ENCODE measurements around the gene MYL2. TPM values are rescaled to one million over a fixed set of nuclear protein-coding genes. Genes with fewer than 3 reads are reported as not detected.

Gene MYL2
- total RNA-seq, 1 donor: not detected

DNA sequence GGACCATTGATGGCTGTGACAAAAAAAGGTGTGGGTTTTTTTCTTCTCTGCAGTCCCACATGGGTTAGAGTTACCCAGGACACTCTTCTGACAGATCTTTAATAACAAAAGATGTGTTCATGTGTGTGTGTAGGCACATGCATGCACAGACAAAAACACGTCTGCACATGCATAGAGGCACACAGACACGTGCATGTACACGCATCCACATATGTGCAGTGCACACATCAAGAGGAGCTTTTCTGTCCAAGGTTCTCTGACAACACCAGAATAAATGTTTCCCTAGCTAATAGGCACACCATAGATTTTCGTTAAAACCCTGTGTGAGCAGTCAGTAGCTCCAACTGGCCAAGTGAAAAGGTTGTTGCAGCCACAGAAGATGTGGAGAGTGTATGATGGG, 2.8 kb upstream of the MYL2 start:
- H3K79me2 ChIP-seq (ENCODE audit: insufficient read depth, low read length): no peaks in the 10 kb centered on the region
- H3K27me3 ChIP-seq (ENCODE audit: insufficient read depth, low read length): peaks cover 18% of the 10 kb centered on the region
- H3K36me3 ChIP-seq (ENCODE audit: insufficient read depth, low read length): no peaks in the 10 kb centered on the region
- H4K20me1 ChIP-seq (ENCODE audit: insufficient read depth, low read length): no peaks in the 10 kb centered on the region
- no peak for DNase-seq (ENCODE audit: insufficient read length, low spot score, missing footprints)
- H3K9me3 ChIP-seq (ENCODE audit: low read depth, low read length): no peaks in the 10 kb centered on the region
- H3K4me1 ChIP-seq (ENCODE audit: insufficient read depth, low read length): no peaks in the 10 kb centered on the region
- TF ChIP-seq, protein P1, sequence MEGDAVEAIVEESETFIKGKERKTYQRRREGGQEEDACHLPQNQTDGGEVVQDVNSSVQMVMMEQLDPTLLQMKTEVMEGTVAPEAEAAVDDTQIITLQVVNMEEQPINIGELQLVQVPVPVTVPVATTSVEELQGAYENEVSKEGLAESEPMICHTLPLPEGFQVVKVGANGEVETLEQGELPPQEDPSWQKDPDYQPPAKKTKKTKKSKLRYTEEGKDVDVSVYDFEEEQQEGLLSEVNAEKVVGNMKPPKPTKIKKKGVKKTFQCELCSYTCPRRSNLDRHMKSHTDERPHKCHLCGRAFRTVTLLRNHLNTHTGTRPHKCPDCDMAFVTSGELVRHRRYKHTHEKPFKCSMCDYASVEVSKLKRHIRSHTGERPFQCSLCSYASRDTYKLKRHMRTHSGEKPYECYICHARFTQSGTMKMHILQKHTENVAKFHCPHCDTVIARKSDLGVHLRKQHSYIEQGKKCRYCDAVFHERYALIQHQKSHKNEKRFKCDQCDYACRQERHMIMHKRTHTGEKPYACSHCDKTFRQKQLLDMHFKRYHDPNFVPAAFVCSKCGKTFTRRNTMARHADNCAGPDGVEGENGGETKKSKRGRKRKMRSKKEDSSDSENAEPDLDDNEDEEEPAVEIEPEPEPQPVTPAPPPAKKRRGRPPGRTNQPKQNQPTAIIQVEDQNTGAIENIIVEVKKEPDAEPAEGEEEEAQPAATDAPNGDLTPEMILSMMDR (IDR thresholded peaks at IDR 0.05; ENCODE audit: extremely low read depth, low read depth, low read length): no peak
- no peak overlapping the region for H3K4me3 ChIP-seq (ENCODE audit: insufficient read depth, low read length)
- no peak overlapping the region for H2AFZ ChIP-seq (ENCODE audit: low read length)
- no peak overlapping the region for H3K27ac ChIP-seq (ENCODE audit: low read depth, low read length)
- no peak overlapping the region for H3K4me2 ChIP-seq (ENCODE audit: insufficient read depth, low read length)

DNA sequence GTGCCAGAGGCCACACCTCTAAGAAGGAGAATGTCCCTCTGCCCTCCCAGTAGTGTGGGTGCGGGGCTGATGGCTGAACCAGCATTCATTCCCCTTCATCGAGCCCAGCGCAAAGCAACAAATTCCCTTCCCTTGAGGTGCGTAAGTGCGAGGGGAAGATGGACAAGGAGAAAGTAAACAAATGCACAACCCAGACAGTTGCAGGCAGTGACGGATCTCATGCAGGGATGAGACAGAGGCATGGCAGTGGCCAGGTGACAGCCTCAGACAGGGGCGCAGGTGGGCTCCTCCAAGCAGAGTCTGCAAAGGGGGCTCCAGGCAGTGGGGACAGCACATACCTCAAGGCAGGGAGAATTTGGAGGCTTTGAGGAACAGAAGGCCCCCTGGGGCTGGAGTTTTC, 2.3 kb upstream of the MYL2 start:
- Histone ChIP-seq H3K9me3 (ENCODE audit: low read depth, low read length) (no peaks in the 10 kb centered on the region), H3K27me3 (ENCODE audit: insufficient read depth, low read length) (peaks cover 17% of the 10 kb centered on the region), H3K4me3 (ENCODE audit: insufficient read depth, low read length) (no peak overlapping the region), H3K79me2 (ENCODE audit: insufficient read depth, low read length) (no peaks in the 10 kb centered on the region), H2AFZ (ENCODE audit: low read length) (no peak overlapping the region), H3K4me1 (ENCODE audit: insufficient read depth, low read length) (no peaks in the 10 kb centered on the region), H3K27ac (ENCODE audit: low read depth, low read length) (no peak overlapping the region), H4K20me1 (ENCODE audit: insufficient read depth, low read length) (no peaks in the 10 kb centered on the region), H3K4me2 (ENCODE audit: insufficient read depth, low read length) (no peak overlapping the region), H3K36me3 (ENCODE audit: insufficient read depth, low read length) (no peaks in the 10 kb centered on the region)
- no peak for DNase-seq (ENCODE audit: insufficient read length, low spot score, missing footprints)
- TF ChIP-seq, protein P1 (IDR thresholded peaks at IDR 0.05; ENCODE audit: extremely low read depth, low read depth, low read length): no peak

DNA sequence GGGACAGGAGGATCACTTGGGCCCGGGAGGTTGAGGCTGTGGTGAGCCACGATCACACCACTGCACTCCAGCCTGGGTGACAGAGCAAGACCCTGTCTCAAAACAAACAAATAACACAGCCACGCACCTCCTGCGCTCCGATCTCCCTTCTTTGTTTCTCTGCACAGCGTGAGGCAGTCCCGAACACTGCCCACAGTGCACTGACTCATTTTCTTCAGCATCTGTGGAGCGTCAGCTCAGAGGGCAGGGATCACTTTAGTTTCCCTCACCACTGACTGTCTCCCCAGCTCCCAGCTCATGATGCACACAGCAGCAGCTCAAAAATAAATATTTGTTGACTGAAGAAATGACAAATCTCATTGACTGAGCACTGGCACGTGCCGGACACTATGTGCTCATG, 883 bp upstream of the MYL2 start:
- H3K27ac ChIP-seq (ENCODE audit: low read depth, low read length): no peak overlapping the region

DNA sequence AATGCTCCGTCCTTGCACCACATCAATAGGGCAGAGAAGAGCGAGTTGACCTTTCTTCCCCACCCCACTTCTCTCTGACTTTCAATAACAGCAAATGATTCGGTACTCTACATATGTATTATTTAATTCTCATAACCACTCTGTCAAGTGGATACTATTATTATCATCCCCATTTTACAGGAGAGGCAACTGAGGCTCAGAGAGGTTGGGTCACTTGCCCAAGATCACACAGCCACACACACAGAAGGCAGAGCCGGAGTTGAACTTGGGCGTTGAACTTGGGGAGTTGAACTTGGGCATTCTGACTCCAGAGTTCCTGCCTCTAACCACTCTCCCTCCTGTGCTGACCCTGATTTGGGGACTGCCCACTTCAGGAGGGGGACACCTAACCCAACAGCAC, 659 bp downstream of the MYL2 start:
- H3K4me1 ChIP-seq (ENCODE audit: insufficient read depth, low read length): no peaks in the 10 kb centered on the region
- TF ChIP-seq, protein P1 (IDR thresholded peaks at IDR 0.05; ENCODE audit: extremely low read depth, low read depth, low read length): no peak
- no peak overlapping the region for H2AFZ ChIP-seq (ENCODE audit: low read length)
- H3K27ac ChIP-seq (ENCODE audit: low read depth, low read length): no peak overlapping the region
- peaks cover 10% of the 10 kb centered on the region for H3K27me3 ChIP-seq (ENCODE audit: insufficient read depth, low read length)
- no peaks in the 10 kb centered on the region for H3K9me3 ChIP-seq (ENCODE audit: low read depth, low read length)
- no peaks in the 10 kb centered on the region for H3K79me2 ChIP-seq (ENCODE audit: insufficient read depth, low read length)
- H3K4me2 ChIP-seq (ENCODE audit: insufficient read depth, low read length): no peak overlapping the region
- no peaks in the 10 kb centered on the region for H3K36me3 ChIP-seq (ENCODE audit: insufficient read depth, low read length)
- DNase-seq (ENCODE audit: insufficient read length, low spot score, missing footprints): no peak
- no peak overlapping the region for H3K4me3 ChIP-seq (ENCODE audit: insufficient read depth, low read length)
- no peaks in the 10 kb centered on the region for H4K20me1 ChIP-seq (ENCODE audit: insufficient read depth, low read length)

More for the DNA sequence above, 883 bp upstream of the MYL2 start:
- Histone ChIP-seq H3K4me1 (ENCODE audit: insufficient read depth, low read length) (no peaks in the 10 kb centered on the region), H3K9me3 (ENCODE audit: low read depth, low read length) (no peaks in the 10 kb centered on the region), H4K20me1 (ENCODE audit: insufficient read depth, low read length) (no peaks in the 10 kb centered on the region), H3K36me3 (ENCODE audit: insufficient read depth, low read length) (no peaks in the 10 kb centered on the region), H3K4me3 (ENCODE audit: insufficient read depth, low read length) (no peak overlapping the region), H3K79me2 (ENCODE audit: insufficient read depth, low read length) (no peaks in the 10 kb centered on the region), H3K27me3 (ENCODE audit: insufficient read depth, low read length) (peaks cover 13% of the 10 kb centered on the region), H2AFZ (ENCODE audit: low read length) (no peak overlapping the region), H3K4me2 (ENCODE audit: insufficient read depth, low read length) (no peak overlapping the region)
- TF ChIP-seq, protein P1 (IDR thresholded peaks at IDR 0.05; ENCODE audit: extremely low read depth, low read depth, low read length): no peak
- peak; percentile 80 for DNase-seq (ENCODE audit: insufficient read length, low spot score, missing footprints)

Measured in osteoblast (primary cell).